ENCODE results near the gene PIAS1.

DNA sequence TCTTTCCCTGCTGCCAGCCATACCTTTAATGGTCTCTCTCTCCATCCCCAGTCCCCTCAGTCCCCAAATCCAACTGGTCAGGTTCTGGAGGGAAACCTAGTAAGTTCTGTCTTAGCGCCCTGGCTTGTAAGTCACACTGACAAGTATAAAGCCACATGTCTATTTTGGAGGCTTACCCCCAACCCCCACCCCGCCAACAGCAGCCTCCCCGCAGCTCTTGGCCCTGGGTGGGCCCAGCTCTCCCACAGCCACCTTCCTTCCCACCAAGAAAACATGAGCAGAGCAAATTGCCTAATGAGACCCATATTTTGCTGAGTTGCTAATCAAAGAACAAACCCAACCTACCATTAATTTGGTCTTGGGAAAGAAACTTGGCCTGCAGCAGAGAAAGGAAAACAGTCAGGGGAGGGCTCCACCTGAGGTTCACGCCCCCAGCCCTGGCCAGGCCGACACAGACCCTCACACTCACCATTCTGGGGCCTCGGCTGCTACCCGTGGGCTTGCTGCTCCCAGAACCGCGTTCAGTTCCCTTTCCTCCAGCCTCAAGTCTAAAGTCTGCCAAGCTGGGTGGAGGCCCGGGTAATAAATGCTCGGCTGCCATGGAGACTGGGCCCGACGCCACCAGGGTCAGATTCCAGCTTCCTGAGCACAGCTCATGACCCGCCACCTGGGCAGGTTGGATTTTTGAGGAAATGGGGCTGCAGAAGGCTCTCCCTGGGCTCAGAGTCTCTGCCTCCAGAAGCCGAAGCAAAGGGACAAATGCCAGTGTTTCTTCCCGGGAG lies 150.9 kb downstream of the PIAS1 start, which contains the start of gene CALML4:
- TF ChIP-seq CTCF (tag by site-specific recombination; IDR thresholded peaks at IDR 0.05) (no peak), TCF7L2 (IDR thresholded peaks at IDR 0.05; ENCODE audit: borderline replicate concordance, low read depth, low read length) (no peak), ZIC2 (tag by site-specific recombination; IDR thresholded peaks at IDR 0.05) (no peak), ZNF354C (tag by site-specific recombination; IDR thresholded peaks at IDR 0.05; ENCODE audit: borderline replicate concordance, low read depth) (no peak), ZNF324 (tag by site-specific recombination; IDR thresholded peaks at IDR 0.05) (no peak), ZNF776 (tag by site-specific recombination; IDR thresholded peaks at IDR 0.05; ENCODE audit: borderline replicate concordance) (no peak), ZNF121 (tag by site-specific recombination; IDR thresholded peaks at IDR 0.05) (no peak), ZNF610 (tag by site-specific recombination; IDR thresholded peaks at IDR 0.05; ENCODE audit: borderline replicate concordance) (no peak), ZNF248 (tag by site-specific recombination; IDR thresholded peaks at IDR 0.05) (no peak)

Data from HEK293 (cell line).